Breast epithelium (tissue), 3 donors: Measurements from ENCODE around the gene PMEL.
"Not testable (repeated sequence)": the region's sequence is repeated elsewhere in the genome, so short reads cannot be mapped to it uniquely, and the experiment has no call there.

Experiments
- CTCF ChIP-seq, 3 donors: fragments of 450-650 bp; IDR thresholded peaks; one replicate each; pipeline ENCODE4 v1.5.1; 2016 to 2017; ENCODE audit warnings: antibody characterized with exemption in 3 of 3, mild to moderate bottlenecking in 3 of 3, moderate library complexity in 3 of 3
- POLR2A ChIP-seq: fragments of 450-650 bp; IDR thresholded peaks from one replicate; pipeline ENCODE4 v1.6.1; 2016; ENCODE audit warnings: antibody characterized with exemption, mild to moderate bottlenecking, moderate library complexity
- POLR2AphosphoS5 ChIP-seq, 3 donors: sonication (generic); formaldehyde crosslinking; IDR thresholded peaks; one replicate each; pipeline ENCODE4 v1.6.1; 2017; ENCODE audit warnings: antibody characterized with exemption in 3 of 3

DNA sequence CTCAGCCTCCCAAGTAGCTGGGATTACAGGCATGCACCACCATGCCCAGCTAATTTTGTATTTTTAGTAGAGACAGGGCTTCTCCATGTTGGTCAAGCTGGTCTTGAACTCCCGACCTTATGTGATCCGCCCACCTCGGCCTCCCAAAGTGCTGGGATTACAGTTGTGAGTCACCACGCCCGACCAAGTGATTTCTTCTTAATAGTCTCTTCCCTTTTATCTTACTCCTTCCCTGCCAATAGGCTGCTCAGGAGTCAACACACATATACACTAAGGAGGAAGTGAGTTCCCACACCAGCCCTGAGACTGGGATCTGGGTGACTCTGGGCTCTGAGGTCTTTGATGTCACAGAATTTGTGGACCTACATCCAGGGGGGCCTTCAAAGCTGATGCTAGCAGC lies 37.5 kb upstream of the PMEL start:
- TF ChIP-seq CTCF (IDR thresholded peaks at IDR 0.05); POLR2AphosphoS5 (IDR thresholded peaks at IDR 0.05); POLR2A: not testable (repeated sequence)
